Prostate gland (tissue), 2 donors: Measurements from ENCODE around the gene ZC3H12C.

Source experiments
- CTCF ChIP-seq, 4 experiments: fragments of 200-600 bp in 2 of 4; fragments of 450-650 bp in 2 of 4; sonication (generic) in 2 of 4; IDR thresholded peaks; 1 replicate in 3 of 4; 2 replicates in 1 of 4; pipeline ENCODE4 v1.5.1; 2016 to 2019; ENCODE audit warnings: antibody characterized with exemption in 4 of 4, mild to moderate bottlenecking in 2 of 4, moderate library complexity in 2 of 4
- POLR2A ChIP-seq: fragments of 450-650 bp; IDR thresholded peaks from one replicate; pipeline ENCODE4 v1.6.1; 2016; ENCODE audit warnings: antibody characterized with exemption, mild to moderate bottlenecking
- POLR2AphosphoS5 ChIP-seq: sonication (generic); formaldehyde crosslinking; IDR thresholded peaks from one replicate; pipeline ENCODE4 v1.6.1; 2017; ENCODE audit warnings: antibody characterized with exemption

DNA sequence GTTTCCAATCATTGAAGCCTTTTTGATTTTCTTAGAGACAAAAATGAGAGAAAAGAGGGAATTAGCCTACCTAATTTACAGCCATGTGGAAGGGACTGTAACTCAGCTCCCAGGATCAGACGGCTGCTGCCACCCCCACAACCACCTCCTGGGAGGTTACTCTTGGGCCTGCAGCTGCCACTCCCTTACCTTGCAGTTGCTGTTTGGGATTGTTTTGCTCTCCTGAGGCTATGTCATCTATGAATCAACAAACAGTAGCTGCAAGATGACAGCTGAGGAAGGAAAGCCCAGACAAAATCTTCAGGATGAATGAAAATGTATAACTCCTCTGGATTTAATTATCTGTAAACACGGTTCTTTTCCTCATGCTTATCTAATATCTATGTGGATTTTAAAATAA, 28.0 kb upstream of the ZC3H12C start:
- TF ChIP-seq CTCF (IDR thresholded peaks at IDR 0.05) (no peak), POLR2A (no peak), POLR2AphosphoS5 (no peak)
